Endothelial cell of umbilical vein (primary cell): Measurements from ENCODE around the gene CDK17.
A peak's percentile ranks its signal among the peaks of the same experiment; 100 is the strongest.

Source experiments
- FOS ChIP-seq: IDR thresholded peaks from 2 replicates; pipeline ENCODE4 v1.6.1; 2011; ENCODE audit warnings: mild to moderate bottlenecking, low read length, moderate library complexity, borderline replicate concordance; ENCODE audit not compliant: insufficient read depth
- MAX ChIP-seq: IDR thresholded peaks from 2 replicates; pipeline ENCODE4 v1.6.1; 2011; ENCODE audit not compliant: insufficient read depth, insufficient read length
- MYC ChIP-seq: IDR thresholded peaks from one replicate; pipeline ENCODE4 v1.6.1; 2011; ENCODE audit warnings: mild to moderate bottlenecking, low read depth, low read length
- POLR2A ChIP-seq: IDR thresholded peaks from 2 replicates; pipeline ENCODE4 v1.6.1; 2012; ENCODE audit warnings: low read depth, mild to moderate bottlenecking, control low read depth, low read length
- TF ChIP-seq, protein P1 (sequence below), 2 donors: IDR thresholded peaks; 1 replicate in 1 of 2; 2 replicates in 1 of 2; pipeline ENCODE4 v1.5.1; 2011; ENCODE audit warnings: low read length in 2 of 2, mild to moderate bottlenecking in 2 of 2, moderate library complexity in 2 of 2, control low read depth in 1 of 2, inconsistent platforms in 1 of 2, low read depth in 1 of 2; ENCODE audit not compliant: insufficient read depth in 1 of 2; ENCODE audit errors: extremely low read depth in 1 of 2

- TF ChIP-seq, protein P1, sequence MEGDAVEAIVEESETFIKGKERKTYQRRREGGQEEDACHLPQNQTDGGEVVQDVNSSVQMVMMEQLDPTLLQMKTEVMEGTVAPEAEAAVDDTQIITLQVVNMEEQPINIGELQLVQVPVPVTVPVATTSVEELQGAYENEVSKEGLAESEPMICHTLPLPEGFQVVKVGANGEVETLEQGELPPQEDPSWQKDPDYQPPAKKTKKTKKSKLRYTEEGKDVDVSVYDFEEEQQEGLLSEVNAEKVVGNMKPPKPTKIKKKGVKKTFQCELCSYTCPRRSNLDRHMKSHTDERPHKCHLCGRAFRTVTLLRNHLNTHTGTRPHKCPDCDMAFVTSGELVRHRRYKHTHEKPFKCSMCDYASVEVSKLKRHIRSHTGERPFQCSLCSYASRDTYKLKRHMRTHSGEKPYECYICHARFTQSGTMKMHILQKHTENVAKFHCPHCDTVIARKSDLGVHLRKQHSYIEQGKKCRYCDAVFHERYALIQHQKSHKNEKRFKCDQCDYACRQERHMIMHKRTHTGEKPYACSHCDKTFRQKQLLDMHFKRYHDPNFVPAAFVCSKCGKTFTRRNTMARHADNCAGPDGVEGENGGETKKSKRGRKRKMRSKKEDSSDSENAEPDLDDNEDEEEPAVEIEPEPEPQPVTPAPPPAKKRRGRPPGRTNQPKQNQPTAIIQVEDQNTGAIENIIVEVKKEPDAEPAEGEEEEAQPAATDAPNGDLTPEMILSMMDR (IDR thresholded peaks at IDR 0.05; ENCODE audit: extremely low read depth in 1 of 2, insufficient read depth in 1 of 2, low read depth in 1 of 2, low read length in 2 of 2) = no peak
- TF ChIP-seq POLR2A (peak; percentile 56), MAX (no peak), MYC (no peak), FOS (peak; percentile 30)
These were observed 32.0 kb downstream of the CDK17 start for GRCh38 chr12:96368233-96368632.
